GM12865 (cell line): Measurements from ENCODE around the gene NCCRP1.

Experiments used
- DNase-seq: peaks from one replicate; pipeline ENCODE4 v3.0.0; 2010; ENCODE audit warnings: low read depth
- H3K4me3 ChIP-seq: 2 replicates; pipeline ENCODE4 v1.5.1; 2011; ENCODE audit warnings: mild to moderate bottlenecking, low read depth, low read length, control low read depth
- CTCF ChIP-seq: IDR thresholded peaks from 2 replicates; pipeline ENCODE4 v1.5.1; 2011; ENCODE audit warnings: low read length, control low read depth, low read depth, inconsistent platforms; ENCODE audit not compliant: insufficient read depth; ENCODE audit errors: missing control alignments

The NCCRP1 gene

DNA sequence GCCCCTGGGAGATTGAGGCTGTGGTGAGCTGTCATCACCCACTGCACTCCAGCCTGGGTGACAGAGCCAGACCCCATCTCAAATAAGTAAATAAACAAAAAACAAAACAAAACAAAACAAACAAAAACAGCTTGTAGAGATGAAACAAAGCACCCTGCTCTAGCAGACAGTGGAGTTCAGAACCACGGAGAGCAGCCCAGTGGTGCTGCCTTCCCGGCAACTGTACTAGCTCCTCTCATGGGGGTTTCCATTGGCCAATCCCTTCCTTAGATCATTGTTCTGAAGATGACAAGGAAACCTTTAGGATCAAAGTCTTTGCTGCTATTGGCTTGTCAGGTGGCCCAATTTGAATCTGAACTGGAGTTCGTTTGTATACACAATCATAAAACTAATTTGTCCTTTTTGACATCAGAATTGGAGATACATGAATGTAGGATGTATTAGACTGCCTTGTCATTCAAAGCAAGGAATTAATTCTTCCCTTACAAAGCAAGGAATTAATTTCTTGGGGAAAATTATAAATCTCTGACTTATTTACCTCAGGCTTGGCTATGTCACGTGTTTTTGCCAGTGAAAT lies 27.0 kb downstream of the NCCRP1 start:
- H3K4me3 ChIP-seq: no peak overlapping the region
- TF ChIP-seq CTCF: no peak
- DNase-seq: no peak

GRCh38 chr19:39224910-39225309 lies 28.1 kb downstream of the NCCRP1 start:
- TF ChIP-seq CTCF: no peak
- no peak for DNase-seq
- H3K4me3 ChIP-seq: no peak overlapping the region

GRCh38 chr19:39230096-39230764 lies 33.5 kb downstream of the NCCRP1 start:
- no peak overlapping the region for H3K4me3 ChIP-seq
- no peak for DNase-seq
- TF ChIP-seq CTCF: no peak

- H3K4me3 ChIP-seq: no peak overlapping the region
- no peak for TF ChIP-seq CTCF
- no peak for DNase-seq
Observed at GRCh38 chr19:39232708-39233107, 35.9 kb downstream of the NCCRP1 start.

DNA sequence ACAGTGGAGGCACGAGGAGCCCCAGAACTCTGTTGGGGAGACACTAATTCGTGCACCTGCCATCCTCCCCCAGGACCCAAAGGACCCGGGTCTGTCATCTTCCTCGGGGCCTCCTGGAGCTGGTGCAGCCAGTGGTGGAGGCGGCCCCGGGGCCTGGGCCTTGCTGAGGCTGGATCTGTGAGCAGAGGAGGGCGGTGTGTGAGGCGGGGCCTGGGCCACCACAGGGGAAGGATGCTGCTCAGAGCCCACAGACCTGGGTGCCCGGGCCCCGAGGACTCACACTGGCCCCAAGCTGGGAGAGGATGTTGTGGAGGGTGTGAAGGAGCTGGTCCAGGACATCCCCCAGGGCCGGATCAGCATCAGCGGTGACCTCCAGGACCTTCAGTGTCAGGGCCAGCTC lies 39.8 kb downstream of the NCCRP1 start:
- no peak for TF ChIP-seq CTCF
- no peak for DNase-seq
- H3K4me3 ChIP-seq: no peak overlapping the region

DNA sequence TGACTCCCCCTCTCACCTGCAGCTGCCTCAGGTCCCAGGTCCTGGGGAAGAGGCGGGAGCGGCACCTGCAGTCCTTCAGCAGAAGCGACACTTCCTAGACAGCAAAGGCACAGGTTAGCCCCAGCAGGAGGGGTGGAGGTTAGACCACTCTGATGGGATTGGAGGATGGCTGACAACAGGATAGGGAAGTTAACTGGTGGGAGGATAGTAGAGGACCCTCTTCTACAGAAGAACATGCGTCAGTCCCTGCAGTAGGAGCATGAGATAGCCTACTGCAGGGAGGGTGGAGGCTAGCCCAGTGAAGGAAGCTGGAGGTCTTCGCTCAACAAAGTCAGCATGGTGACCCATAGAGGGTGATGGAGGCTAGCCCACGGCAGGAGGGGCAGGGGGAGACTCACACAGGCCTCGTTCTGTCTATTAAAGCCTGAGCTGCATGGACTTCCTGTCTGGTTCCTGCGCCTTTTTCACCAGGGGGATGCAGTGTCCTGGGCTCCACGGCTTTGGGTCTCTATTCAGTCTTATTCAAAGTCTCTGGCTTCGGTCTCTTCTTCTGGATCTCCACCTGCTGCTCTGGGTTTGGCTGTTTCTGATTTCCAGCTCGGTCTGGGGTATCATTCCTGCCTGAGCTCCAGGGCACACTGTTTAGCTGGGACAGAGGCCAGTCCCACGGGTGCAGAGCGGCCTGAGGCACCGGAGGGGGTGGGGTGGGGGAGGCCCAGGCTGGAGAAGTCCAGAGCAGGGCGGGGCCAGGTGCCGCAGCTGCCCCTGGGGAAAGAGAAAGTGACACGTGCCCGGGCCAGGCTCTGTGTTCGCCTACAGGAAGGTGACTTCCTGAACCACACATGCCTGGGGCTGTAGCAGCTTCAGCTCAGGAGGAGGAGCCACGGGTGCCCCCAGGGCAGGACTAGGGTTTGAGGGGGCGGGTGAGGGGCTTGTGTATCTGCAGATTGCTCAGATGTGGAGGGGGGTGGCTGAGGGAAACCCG lies 40.7 kb downstream of the NCCRP1 start:
- H3K4me3 ChIP-seq: no peak overlapping the region
- TF ChIP-seq CTCF: no peak
- peak; percentile 83 for DNase-seq
